SK-N-MC (cell line): ENCODE measurements around the gene OR5H14.
"Not testable (repeated sequence)": the region's sequence is repeated elsewhere in the genome, so short reads cannot be mapped to it uniquely, and the experiment has no call there.

ENCODE experiments used
- EZH2 ChIP-seq: fragments of 200-600 bp; sonication (generic); IDR thresholded peaks from one replicate; pipeline ENCODE4 v1.6.1; 2017; ENCODE audit warnings: antibody characterized with exemption
- FOXP2 ChIP-seq: optimal IDR thresholded peaks from 2 replicates; pipeline ENCODE3; 2011; ENCODE audit warnings: mild to moderate bottlenecking, moderate library complexity; ENCODE audit not compliant: insufficient read depth; ENCODE audit errors: extremely low read length, control extremely low read depth
- POLR2AphosphoS5 ChIP-seq: IDR thresholded peaks from 2 replicates; pipeline ENCODE4 v1.6.1; 2012; ENCODE audit warnings: mild to moderate bottlenecking, low read depth, low read length, borderline replicate concordance

- TF ChIP-seq POLR2AphosphoS5, EZH2, FOXP2: not testable (repeated sequence)
These were observed 49.0 kb downstream of the OR5H14 start for GRCh38 chr3:98196293-98196692.
